ENCODE measurements around the gene SLC22A5.
"Not testable (repeated sequence)": the region's sequence is repeated elsewhere in the genome, so short reads cannot be mapped to it uniquely, and the experiment has no call there.

The SLC22A5 gene

DNA sequence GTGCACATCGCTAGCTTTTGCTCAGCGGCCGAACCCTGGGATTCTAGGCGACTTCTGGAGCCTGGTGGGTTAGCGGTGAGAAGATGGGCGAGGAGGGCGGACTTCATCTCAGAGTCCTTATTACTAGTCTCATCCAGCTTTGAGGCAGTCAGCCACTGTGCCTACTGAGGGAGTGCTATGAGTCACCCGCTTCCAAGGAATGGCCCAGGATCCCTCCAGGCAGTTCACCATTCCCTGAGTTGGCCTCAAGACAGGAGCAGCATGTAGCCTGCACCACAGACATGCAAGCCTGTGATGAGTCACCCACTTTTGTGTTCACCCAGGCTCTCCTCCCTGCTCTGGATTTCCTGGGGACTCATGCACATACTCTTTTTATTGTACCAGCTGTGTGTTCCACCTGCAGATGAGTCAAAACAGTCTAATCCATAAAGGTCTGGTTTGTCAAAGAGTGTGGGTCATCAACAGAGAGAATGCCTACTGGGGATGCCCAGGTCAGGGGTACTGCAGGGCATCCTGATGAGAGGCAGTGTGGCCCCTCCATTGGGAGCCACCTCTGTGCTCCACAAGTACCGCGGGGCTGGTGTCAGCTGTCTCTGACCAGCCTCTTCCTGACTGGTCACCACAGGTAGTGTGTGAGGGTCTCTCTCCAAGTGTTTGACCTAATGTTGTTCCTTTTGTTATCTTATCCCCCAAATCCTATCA, 20.2 kb downstream of the SLC22A5 start:
- no peak for DNase-seq

DNA sequence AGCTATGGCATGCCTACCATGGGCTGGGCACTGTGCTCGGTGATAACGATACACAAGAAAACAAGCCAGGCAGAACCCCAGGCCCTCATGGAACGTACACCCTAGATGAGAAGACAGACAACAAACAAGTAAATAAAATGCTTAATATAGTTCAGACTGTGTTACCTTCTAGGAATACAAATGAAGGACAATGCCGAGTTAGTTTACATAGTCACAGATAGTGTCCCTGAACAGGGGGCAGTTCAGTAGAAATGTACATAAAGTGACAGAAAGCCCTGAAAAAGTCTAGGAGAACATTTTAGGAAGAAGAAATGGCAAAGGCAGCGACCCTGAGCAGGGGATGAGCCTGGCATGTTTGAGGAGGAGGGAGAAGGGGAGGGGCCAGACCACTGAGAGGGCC, 21.7 kb downstream of the SLC22A5 start:
- no peak for DNase-seq

DNA sequence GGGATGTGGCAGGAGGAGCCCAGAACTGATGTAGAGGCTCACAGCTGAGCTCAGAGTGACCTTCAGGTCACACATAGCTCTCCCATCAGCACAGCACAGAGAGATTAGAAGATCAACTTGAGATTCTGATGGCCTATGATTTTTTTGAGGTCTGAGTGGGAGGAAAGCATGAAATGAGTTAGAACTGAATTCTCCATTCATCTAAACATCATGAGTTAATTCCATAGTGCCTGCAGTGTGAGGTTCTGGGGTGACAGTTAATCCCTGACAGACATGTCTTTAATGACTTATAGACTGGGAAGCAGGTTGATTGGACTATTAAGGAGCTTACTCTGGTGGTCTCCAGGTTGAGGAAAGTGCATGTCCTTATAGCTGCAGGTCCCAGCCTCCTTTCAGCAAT, 22.4 kb downstream of the SLC22A5 start:
- DNase-seq: no peak

DNA sequence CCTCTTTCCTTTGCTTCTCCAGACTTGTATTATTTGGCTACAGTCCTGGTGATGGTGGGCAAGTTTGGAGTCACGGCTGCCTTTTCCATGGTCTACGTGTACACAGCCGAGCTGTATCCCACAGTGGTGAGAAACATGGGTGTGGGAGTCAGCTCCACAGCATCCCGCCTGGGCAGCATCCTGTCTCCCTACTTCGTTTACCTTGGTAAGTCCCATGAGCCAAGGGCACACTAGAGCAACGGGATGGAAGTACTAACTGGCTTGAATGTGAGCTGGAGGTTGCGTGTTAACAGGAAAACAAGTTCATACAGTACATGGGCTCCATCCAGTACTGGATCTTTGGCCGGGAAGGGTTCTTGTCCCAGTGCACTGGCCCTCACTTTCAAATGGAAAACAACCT, 22.9 kb downstream of the SLC22A5 start:
- DNase-seq: no peak

- DNase-seq: peak; percentile 21
Observed at GRCh38 chr5:132392978-132393825, 23.7 kb downstream of the SLC22A5 start.

DNA sequence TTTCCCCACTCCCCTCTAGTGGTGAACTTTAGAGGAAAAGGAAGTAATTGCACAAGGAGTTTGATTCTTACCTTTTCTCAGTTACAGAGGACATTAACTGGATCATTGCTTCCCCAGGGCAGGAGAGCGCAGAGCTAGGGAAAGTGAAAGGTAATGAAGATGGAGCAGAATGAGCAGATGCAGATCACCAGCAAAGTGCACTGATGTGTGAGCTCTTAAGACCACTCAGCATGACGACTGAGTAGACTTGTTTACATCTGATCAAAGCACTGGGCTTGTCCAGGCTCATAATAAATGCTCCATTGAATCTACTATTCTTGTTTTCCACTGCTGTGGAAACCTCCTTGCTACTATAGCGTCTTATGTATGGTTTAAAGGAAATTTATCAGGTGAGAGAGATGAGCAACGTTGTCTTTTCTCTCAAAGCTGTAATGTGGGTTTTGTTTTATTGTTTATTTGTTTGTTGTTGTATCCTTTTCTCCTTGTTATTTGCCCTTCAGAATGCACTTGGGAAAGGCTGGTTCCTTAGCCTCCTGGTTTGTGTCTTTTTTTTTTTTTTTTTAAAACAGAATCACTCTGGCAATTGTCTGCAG, 25.3 kb downstream of the SLC22A5 start:
- peak; percentile 81 for DNase-seq

DNA sequence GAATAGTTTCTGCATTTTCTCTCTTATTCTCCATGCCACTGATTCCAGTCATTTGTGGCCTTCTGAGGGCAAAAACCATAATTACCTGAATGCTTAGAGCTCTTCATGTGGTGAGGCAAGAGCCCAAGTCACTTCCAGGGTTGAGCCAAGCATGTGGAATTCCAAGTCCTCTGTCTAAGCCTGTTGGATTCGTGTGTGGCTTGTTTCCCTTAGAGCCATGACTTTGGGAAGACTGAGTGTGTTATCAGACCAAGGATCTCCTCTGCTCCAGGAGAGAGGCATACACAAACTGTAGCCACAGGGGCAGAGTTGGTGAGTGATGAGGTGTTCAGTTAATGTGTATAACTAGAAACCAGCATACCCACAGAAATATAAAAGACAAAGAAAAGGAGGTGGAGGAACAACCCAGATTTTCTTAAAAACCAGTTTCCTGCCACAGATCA, 27.1 kb downstream of the SLC22A5 start:
- DNase-seq: no peak

- no peak for DNase-seq
Observed at GRCh38 chr5:132397224-132397623, 27.7 kb downstream of the SLC22A5 start.

DNA sequence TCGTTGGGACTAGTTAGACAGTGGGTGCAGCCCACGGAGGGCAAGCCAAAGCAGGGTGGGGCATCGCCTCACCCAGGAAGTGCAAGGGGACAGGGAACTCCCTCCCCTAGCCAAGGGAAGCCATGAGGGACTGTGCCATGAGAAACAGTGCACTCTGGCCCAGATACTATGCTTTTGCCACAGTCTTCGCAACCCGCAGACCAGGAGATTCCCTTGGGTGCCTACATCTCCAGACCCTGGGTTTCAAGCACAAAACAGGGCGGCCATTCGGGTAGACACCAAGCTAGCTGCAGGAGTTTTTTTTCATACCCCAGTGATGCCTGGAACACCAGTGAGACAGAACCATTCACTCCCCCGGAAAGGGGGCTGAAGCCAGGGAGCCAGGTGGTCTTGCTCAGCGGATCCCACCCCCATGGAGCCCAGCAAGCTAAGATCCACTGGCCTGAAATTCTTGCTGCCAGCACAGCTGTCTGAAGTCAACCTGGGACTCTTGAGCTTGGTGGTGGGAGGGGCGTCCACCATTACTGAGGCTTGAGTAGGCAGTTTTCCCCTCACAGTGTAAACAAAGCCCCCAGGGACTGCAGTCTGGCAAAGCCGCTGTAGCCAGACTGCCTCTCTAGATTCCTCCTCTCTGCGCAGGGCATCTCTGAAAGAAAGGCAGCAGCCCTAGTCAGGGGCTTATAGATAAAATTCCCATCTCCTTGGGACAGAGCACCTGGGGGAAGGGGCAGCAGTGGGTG, 28.6 kb downstream of the SLC22A5 start:
- DNase-seq: not testable (repeated sequence)

DNA sequence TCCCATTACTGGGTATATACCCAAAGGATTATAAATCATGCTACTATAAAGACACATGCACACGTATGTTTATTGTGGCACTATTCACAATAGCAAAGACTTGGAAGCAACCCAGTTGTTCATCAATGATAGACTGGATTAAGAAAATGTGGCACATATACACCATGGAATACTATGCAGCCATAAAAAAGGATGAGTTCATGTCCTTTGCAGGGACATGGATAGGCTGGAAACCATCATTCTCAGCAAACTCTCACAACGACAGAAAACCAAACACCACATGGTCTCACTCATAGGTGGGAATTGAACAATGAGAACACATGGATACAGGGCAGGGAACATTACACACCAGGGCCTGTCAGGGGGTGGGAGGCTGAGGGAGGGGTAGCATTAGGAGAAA, 34.5 kb downstream of the SLC22A5 start:
- not testable (repeated sequence) for DNase-seq

DNA sequence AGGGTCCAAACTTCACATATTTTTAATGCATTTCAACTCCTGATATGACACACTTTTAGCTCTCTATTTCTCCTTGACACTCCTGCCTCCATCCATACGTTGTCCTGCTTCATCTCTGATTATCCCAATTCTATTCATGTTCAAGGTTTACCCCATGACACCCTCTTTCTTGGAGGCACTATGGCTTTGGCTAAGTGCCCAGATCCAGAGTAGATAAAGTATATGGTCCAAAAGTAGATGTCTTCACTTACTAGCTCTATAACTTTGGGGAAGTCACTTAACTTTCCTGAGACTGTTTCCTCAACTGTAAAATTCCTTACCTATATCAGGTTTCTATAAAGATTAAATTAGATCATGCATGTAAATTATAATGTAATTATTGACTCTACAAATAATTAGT, 36.1 kb downstream of the SLC22A5 start:
- no peak for DNase-seq

DNA sequence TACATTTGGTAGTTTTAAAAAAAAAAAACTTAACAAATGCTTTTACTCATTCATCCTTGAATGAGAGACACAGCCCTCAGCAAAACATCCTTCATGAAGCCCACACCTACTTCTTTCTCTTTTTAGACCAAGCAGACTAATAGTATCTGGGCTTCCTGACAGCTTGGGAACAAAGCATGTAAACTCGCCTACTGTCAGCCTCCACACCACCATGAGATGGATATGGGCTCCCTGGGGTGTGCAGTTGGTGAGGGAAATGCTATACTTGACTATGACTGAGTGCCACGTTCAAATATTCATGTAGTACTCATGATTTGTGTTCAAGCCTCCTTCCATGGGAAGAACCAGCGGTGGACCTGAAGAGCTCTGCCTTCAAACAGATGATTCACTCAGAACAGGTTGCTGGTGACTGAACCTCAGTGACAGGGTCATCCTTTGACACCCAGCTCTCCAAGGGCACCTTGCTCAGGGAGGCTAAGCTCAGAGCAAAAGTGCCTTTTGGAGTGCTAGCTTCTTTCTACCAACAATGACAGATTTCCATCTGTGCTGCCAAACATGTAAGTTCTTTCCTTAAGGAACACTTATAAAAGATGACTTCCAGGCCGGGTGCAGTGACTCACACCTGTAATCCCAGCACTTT, 36.8 kb downstream of the SLC22A5 start:
- DNase-seq: no peak

DNA sequence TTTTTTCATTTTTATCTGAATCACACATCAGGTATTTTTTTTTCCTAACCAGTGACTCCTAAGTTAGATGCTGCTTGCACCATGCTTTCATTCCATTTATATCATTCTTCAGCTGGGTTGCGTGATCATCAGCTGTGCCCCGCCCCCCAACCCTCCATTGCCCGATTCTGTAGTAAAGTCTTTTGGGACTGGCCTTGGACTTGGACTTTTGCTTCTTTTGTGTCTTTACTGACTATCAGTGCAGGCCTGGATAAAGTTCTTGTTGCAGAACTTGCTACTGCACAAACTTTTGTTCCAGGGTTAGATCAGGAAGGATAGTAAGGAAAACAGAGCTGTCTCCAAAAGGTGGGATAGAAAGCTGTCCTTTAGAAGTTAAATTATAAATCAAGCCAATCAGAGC, 38.5 kb downstream of the SLC22A5 start:
- no peak for DNase-seq

GRCh38 chr5:132408456-132408855, 38.9 kb downstream of the SLC22A5 start:
- no peak for DNase-seq

DNA sequence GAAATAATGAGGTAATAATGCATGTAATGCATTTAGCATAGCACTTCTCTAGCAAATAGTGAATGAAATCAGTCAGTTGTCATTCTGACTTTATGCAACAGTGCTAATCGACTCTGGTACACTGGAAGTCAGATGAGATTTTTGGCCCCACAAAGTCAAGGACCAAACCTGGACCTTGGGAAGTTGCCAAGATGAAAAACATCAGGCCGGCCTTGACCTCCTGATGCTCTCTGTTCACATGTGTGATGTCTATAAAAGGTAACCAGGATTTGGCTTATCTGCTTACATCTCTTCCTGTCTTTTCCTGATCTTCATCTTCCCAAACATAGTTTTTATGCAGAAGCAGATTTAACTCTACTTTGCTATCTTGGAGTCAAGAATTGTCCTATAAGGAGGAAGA, 39.5 kb downstream of the SLC22A5 start:
- no peak for DNase-seq

- DNase-seq: peak; percentile 46
Observed at GRCh38 chr5:132410451-132411303, 41.2 kb downstream of the SLC22A5 start.

- DNase-seq: no peak
Observed at GRCh38 chr5:132411304-132412013, 41.9 kb downstream of the SLC22A5 start.

DNA sequence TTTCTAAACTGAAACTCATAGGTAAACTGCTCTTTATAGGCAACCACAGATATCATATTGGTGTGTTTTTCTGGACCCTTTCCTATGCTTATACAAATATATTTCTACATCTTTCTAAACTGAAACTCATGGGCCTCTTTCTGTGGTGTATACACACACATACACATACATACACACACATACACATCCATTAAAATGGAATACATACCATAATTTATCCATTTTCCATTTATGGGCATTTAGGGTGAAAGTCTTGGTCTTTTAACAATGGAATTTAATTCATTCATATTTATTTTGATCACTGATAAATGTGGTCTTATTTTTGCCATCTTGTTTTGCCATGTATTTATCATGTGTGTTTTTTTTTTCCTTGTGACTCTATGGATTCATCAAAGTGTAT, 44.1 kb downstream of the SLC22A5 start:
- DNase-seq: no peak

DNA sequence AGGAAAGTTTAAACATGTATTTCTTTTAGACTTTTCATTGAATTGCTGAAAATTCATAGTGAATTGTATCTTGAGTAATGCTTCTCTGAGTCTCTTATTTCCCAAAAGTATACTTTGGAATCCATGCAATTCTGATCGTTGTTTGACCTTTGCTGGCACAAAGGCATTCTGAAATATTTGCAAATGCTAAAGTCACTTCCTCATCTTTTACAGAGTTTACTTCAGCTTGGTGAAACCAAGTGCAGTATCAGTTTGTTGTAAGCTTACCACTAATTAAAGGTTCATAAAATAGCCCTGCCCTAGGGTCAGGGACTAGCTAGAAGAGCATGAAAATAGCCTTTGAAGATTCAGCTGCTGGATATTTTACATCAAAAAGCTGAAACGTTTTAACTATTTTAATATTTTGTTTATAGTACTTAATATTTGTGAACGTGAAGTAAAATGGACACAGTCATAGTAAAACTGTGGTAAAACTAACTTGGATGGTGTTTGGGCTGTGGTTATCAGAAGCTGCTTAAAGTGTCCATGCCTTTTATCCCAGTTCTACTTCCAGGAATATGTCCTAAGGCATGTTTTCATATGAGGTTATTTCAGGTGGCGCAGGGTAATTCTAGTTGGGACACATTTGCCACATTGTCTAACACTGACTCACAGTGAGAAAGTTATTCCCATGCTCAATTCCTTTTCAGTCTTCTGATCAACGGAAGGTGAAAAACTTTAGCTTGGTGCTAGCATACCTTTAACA, 45.3 kb downstream of the SLC22A5 start:
- no peak for DNase-seq

DNA sequence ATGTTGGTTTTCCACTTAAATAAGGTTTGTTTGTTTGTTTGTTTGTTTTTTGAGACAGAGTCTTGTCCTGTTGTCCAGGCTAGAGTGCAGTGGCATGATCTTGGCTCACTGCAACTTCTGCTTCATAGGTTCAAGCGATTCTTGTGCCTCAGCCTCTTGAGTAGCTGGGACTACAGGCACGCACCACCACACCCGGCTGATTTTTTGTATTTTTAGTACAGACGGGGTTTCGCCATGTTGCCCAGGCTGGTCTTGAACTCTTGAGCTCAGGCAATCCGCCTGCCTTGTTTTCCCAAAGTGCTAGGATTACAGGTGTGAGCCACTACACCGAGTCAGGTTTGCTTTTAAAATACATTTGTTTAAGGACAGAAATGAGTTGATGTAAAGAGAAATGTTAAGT, 46.0 kb downstream of the SLC22A5 start:
- not testable (repeated sequence) for DNase-seq

Data from NCI-H1694 treated with DMSO at 0.1 percent for 48 hours (cell line).